PC-3 (cell line): ENCODE measurements around the gene DPH6.

Experiments used
- CTCF ChIP-seq: fragments of 300-600 bp; sonication (generic); conservative IDR thresholded peaks from 2 replicates; pipeline ENCODE4 v1.5.1; 2017; ENCODE audit warnings: antibody characterized with exemption, low read depth, mild to moderate bottlenecking, low read length
- EZH2 ChIP-seq: fragments of 300-600 bp; sonication (generic); IDR thresholded peaks from one replicate; pipeline ENCODE4 v1.6.1; 2017; ENCODE audit warnings: antibody characterized with exemption, mild to moderate bottlenecking, low read length; ENCODE audit not compliant: unreplicated experiment
- EZH2phosphoT487 ChIP-seq: fragments of 300-600 bp; sonication (generic); IDR thresholded peaks from 2 replicates; pipeline ENCODE4 v1.6.1; 2018; ENCODE audit warnings: mild to moderate bottlenecking, antibody characterized with exemption, low read length, borderline replicate concordance

DNA sequence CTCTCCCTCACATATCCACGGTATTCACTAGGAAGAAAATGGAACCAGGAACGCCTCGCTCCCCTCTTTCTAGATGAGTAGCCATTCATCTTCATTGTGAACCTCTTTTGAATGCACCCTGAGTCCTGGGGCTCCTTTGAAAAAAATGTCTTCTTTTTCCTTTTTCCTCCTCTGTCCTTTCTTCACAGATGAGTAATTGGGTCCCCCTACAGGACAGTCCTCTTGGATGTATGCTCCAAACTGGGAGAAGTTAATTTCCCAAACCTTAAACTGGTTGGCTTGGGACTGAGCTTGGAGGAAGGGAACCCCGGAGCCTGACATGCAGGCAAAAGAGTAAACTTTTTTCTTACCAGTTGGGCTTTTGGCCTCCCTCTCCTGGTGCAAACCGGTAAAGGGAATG lies 108.8 kb downstream of the DPH6 start:
- TF ChIP-seq CTCF: peak; percentile 46
- no peak for TF ChIP-seq EZH2
- no peak for TF ChIP-seq EZH2phosphoT487
